Measurements from ENCODE around the gene GCNA. TPM values are rescaled to one million over a fixed set of nuclear protein-coding genes. Genes with fewer than 3 reads are reported as not detected.

Gene GCNA
- polyA plus RNA-seq, 1 of the 3 experiments (the other 2 are of a cell fraction), result 1.8 TPM

- TF ChIP-seq REST (IDR thresholded peaks at IDR 0.05; ENCODE audit: low read depth, low read length) (no peak), JUND (IDR thresholded peaks at IDR 0.05) (no peak), NFIC (IDR thresholded peaks at IDR 0.05; ENCODE audit: borderline replicate concordance) (no peak)
Measured at GRCh38 chrX:71619986-71620385, 41.7 kb downstream of the GCNA start (continued).

GRCh38 chrX:71621603-71622002, 43.4 kb downstream of the GCNA start:
- no peak overlapping the region for H2AFZ ChIP-seq (ENCODE audit: low read depth)
- no peak for DNase-seq
- no peaks in the 10 kb centered on the region for H3K36me3 ChIP-seq (replicated peaks in 1 of 2; ENCODE audit: control insufficient read depth in 1 of 2, insufficient read depth in 2 of 2, low read length in 1 of 2)
- no peaks in the 10 kb centered on the region; the same call in 1 of the 2 replicates for H3K27me3 ChIP-seq (ENCODE audit: insufficient read depth)
- H3K4me1 ChIP-seq (ENCODE audit: control insufficient read depth in 1 of 2, insufficient read depth in 2 of 2, low read depth in 1 of 2, low read length in 1 of 2), result no peaks in the 10 kb centered on the region
- H4K20me1 ChIP-seq (ENCODE audit: insufficient read depth), result no peaks in the 10 kb centered on the region
- TF ChIP-seq CTCF (IDR thresholded peaks at IDR 0.05), result no peak
- no peak for TF ChIP-seq ELF1 (IDR thresholded peaks at IDR 0.05)
- TF ChIP-seq FOXJ3 (CRISPR knock-in tag; IDR thresholded peaks at IDR 0.05), result no peak
- TF ChIP-seq TAF1 (IDR thresholded peaks at IDR 0.05; ENCODE audit: borderline replicate concordance, low read depth, low read length), result no peak
- TF ChIP-seq MAX (IDR thresholded peaks at IDR 0.05; ENCODE audit: low read depth), result no peak
- no peak for TF ChIP-seq EZH2phosphoT487 (IDR thresholded peaks at IDR 0.05; ENCODE audit: borderline replicate concordance, low read depth)
- TF ChIP-seq RAD21 (IDR thresholded peaks at IDR 0.05; ENCODE audit: low read length), result no peak
- TF ChIP-seq NRF1 (IDR thresholded peaks at IDR 0.05; ENCODE audit: low read depth, low read length), result no peak
- TF ChIP-seq IRF3 (IDR thresholded peaks at IDR 0.05; ENCODE audit: low read depth, low read length), result no peak
- H3K27ac ChIP-seq (ENCODE audit: low read depth in 2 of 2, low read length in 1 of 2), result no peak overlapping the region
- H3F3A ChIP-seq (replicated peaks; ENCODE audit: insufficient read depth), result no peaks in the 10 kb centered on the region
- CTCF ChIA-PET, result no interaction called here
- 69% methylated on average over 6 of the region's 6 CpGs for WGBS (ENCODE audit: low lambda C conversion rate)
- no peaks in the 10 kb centered on the region for H3K79me2 ChIP-seq (ENCODE audit: insufficient read depth)
- H3K4me3 ChIP-seq (ENCODE audit: low read depth in 2 of 2, low read length in 1 of 2), result no peak overlapping the region
- no peak overlapping the region for H3K4me2 ChIP-seq
- POLR2A ChIA-PET, result no interaction called here
- H3K9me2 ChIP-seq, result no peaks in the 10 kb centered on the region
- no peak overlapping the region for H3K9ac ChIP-seq
- H3K9me3 ChIP-seq, result no peaks in the 10 kb centered on the region
